HG02973 (cell line): ENCODE data around the gene SEMA4D.
A peak's percentile ranks its signal among the peaks of the same experiment; 100 is the strongest.

ENCODE experiments used
- ATAC-seq: cut with Tn5 transposase; IDR thresholded peaks from one replicate; pipeline ENCODE4 v1.9.1; 2021; ENCODE audit warnings: moderate library complexity; ENCODE audit not compliant: unreplicated experiment

SEMA4D gene

DNA sequence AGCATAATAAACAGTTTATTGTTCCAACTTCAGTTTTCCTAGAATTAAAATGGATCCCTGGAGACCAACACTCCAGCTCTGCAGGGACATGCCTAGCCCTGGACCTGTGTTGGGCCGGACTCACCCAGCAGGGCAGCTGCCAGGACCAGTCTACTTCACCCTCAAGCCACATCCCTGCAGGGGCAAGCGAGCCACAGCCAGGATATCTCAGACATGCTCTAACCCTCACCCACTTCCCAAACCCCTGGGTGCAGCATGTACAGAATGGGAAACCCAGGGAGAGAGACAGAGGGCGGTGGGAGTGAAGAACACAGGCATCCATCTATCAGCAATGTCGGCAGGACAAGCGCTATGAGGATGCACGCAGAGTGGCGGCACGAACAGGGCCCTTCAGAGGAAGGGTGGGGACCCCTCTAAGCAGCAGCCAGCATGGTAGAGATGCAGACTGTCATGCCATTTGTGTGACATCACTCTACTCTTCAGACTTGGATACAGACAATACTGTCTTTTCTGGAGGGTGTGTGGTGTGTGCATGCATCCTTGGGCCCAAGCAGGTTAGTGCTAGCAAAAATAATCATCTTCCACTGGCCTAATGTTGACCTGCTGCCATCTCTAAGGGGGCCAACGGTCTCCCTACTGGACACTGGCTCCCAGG lies 83.1 kb downstream of the SEMA4D start:
- ATAC-seq = no peak

- no peak for ATAC-seq
Measured at GRCh38 chr9:89413963-89414638, 83.8 kb downstream of the SEMA4D start.

DNA sequence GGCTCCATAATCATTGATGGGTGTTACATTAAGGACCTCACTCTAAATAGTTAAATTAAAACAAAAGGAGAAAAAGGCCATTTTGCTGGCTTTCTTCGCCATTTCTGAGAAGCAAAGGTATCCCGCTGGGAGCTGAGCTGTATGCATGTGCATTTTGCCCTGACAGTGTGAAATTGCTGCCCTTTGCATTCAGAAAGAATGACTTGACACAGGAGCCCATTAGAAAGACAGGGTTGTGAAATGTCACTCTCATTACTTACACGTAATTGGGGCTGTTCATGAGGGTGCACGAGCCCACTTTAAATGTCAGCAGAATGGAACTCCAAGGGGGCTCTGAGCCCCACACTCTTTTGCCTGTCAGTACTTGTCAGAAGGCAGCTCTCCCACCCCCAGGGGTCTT lies 85.0 kb downstream of the SEMA4D start:
- no peak for ATAC-seq

DNA sequence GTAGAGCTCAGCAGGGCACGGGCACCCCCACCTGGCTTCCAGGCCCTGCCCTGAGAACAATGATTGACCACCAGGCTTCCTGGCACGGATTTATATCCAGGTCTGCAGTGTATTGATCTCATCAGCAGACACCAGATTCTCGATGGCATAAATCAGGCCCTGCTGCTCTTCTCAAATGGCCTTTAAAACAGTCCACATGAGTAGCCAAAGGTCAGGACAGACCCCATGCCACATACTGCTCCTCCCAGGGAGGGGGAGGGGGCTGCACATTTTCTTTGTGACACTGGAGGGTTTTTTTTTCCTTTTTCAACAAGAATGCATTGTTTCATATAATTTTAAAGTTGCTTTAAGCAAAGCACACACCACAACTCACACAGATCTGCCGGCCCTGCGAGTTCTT lies 85.4 kb downstream of the SEMA4D start:
- ATAC-seq = no peak

- ATAC-seq = no peak
Measured at GRCh38 chr9:89411759-89412158, 86.2 kb downstream of the SEMA4D start.

GRCh38 chr9:89410641-89411350 lies 87.1 kb downstream of the SEMA4D start:
- ATAC-seq = peak; percentile 53

GRCh38 chr9:89410022-89410421 lies 87.9 kb downstream of the SEMA4D start:
- ATAC-seq = no peak

DNA sequence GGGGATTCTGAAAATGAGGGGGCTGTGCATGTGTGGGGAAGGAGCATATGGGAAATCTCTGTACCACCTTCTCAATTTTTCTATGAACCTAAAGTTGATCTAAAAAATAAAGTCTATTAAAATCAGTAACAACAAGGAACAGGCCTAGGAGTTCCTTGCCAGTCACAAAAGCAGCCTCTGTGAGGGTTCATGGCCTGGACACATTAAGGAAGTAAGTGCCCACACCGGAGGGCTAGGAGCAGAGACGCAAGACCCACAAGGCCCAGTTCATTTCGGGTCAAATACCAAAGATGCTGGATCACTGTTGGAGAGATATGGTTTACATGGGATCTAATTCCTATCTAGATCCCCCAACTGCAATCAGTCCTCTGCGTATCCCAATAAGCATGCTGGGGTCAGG lies 88.4 kb downstream of the SEMA4D start:
- ATAC-seq = no peak

GRCh38 chr9:89408628-89409101 lies 89.2 kb downstream of the SEMA4D start:
- no peak for ATAC-seq

- ATAC-seq = no peak
Measured at GRCh38 chr9:89407070-89407469, 90.8 kb downstream of the SEMA4D start.

DNA sequence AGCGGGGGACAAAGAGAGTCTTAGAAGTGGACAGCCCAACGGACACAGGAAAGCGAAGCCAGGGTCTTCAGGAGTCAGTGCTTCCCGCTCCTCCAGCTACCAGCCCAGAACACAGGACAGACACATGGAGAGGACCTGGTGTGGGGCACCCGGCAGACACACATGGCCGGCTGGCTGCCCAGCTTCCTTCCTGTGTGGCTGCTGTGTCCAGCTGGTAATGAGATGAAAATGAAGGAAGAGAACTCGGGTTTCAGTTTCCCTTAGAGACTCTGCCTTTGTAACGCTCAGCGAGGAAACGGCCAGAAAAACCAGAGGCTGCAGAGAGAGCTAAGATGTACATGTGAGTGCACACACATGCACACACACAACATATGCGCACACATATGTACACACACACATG lies 92.1 kb downstream of the SEMA4D start:
- peak; percentile 41 for ATAC-seq

DNA sequence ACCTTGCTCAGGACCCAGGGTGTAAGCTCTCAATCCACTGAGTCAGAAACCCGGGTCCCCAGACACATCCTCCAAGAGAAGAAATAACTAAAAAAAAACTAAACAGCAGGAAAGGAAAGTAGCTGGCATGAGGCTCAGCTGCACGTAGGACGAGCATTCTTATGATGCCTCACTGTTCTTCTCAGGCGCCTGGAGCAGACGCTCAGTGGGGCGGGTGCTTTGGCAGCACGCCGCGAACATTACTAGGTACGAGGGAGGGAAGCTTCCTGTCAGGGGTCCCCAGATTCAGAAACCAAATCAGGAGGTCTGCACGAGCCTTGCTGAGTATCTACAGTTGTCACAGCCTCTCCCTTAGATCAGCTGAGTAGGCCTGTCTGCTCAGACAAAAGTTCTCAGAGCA lies 93.8 kb downstream of the SEMA4D start:
- no peak for ATAC-seq

DNA sequence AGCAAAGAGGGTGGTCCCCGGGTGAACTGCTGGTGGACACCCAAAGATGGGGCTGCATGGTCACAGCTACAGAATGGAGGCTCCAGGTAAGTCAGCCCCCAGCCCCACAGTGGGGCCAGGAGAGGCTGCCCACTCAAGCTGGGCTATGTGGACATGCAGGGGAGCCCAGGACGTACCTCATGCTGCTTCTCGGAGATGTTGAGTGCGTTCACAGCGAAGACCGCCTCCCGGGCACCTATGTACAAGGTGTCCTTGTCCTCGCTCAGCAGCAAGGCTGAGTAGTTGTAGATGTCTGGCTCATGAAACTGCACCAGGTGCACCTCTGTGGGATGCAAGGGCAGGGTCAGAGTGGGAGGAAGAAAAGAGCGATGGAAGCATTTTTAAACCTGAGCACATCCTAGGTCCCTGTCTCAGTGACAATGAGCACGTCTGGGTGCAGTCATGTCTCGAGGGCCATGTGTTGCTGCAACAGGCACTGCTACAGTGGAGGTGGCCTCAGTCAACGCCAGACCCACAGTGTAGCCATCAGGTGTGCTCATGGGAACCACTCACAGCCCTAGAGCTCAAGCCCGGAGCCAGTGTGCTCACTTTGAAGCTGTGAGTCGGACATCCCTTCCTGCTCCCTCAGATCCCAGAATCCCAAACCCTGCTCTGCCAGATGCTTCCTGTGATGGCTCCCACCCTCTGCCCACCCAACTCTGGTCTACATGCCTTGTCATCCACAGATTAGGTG lies 95.1 kb downstream of the SEMA4D start:
- ATAC-seq = no peak

DNA sequence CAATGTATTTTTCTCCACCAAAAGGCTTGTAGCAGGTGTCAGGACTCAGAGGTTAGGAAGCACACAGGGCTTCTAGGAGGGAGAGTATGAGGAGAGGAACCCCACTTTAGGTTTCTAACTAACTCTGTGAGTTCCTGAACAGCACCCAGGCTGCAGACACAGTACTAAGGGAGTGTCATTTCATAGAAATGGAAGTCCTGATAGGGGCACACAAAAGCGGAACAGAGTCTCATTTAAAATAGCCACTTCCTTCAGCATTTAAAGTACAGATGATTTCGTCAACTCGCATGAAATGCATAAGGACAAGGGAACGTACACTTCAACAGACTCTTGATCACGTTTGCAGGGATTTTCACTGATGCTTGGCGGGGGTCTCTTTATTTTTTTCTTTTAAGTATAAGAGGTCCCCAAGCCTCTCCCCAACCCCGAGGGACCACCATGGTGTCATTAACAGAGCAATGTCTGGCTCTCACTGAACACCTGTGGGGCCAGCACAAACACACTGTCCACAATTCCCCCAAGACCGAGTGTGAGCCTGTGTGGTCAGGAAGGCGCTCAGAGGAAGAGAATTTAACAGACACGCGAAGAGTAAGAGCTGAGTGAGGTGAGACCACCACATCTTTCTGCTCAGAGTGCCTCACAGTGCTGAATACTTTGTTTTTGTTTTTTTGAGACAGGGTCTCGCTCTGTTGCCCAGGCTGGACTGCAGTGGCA lies 97.4 kb downstream of the SEMA4D start:
- ATAC-seq = peak; percentile 75

DNA sequence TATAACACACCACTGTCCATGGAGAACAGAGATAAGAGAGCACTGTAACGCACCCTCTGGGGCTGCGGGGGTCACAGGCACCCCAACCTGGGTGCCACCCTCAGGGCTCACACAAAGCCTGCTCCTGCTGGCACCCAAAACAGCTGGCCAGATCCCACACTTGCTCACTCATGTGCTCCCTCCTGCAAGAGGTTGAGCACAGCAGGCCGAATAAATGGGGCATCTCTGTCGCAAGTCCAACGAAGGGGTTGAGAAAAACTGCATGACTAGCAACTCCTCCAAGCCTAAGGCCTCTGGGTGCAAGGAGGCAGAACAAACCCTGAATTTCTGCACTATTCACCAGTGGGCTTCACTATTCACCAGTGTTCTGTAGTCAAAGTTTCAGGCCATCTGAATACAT lies 99.3 kb downstream of the SEMA4D start:
- no peak for ATAC-seq

GRCh38 chr9:89397471-89397870 lies 100.4 kb downstream of the SEMA4D start:
- ATAC-seq = no peak

DNA sequence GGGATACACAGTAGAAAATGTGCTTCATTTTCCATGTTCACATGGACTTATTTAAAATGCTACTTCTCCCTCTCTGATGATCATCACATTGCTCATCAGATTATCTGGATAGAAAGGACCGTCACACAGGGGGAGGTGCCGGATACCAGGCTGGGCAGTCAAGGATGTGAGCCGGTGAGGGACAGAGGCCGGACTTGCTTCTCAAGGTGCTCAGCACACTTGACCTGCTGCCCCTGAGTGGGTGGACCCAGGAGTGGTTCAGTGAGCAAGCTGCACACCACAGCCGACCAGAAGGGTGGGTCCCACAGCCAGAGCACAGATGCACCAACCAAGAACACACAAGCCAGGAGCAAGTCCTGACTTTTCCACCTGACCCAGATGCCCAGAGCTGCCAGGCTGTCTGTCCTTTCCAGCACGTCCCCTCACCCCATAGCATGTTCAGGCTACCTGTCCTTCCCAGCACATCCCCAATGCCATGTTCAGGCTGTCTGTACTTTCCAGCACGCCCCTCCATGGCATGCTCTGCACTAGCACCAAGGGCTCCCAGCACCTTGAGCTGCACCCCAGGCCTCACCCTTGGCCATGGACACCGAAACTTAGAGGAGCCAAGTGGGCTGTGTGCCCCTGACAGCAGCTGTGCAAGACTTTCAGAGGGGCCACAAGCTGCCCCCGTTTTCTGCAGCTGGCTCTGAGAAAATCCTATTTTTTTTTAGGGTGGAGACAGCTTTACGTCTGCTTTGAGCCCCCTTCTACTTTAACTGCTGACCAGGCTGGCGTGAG lies 101.8 kb downstream of the SEMA4D start:
- no peak for ATAC-seq

DNA sequence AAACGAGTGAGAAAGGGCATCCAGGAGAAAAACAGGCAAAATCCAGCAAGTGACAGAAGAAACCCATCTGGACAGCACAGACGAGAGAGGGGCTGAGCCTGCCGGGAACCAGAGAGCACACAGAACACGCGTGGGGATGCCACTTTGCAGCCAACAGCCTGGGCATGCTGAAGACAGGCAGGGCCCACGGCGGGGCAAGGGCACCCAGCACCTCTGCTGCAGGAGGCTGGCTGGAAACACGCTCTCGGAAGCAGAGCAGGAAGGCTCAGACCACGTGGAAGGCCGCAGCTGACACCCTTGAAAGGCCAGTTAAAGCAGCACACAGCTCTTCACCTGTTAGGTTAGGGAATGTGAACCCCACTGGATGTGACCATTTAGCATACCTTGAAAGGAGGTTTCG lies 103.5 kb downstream of the SEMA4D start:
- ATAC-seq = no peak

- no peak for ATAC-seq
Measured at GRCh38 chr9:89391585-89391984, 106.3 kb downstream of the SEMA4D start.

GRCh38 chr9:89390578-89391116 lies 107.3 kb downstream of the SEMA4D start:
- no peak for ATAC-seq
